Endothelial cell of umbilical vein (primary cell): ENCODE results near the gene RGL4. TPM values are rescaled to one million over a fixed set of nuclear protein-coding genes. Genes with fewer than 3 reads are reported as not detected.

Experiments used
- BruUV-seq: library from RNA; stranded (reverse); fragments of 400-500 nt; replicated peaks from 2 replicates; lab custom pipeline; 2021; lab: Mats Ljungman, UMichigan
- CTCF ChIA-PET: fragments of 300-600, 350-600 bp; sonication (Branson Sonifier 250); formaldehyde crosslinking; loops from one replicate; lab custom pipeline; 2021; ENCODE audit warnings: antibody characterized with exemption, inconsistent platforms; lab: Charles Lee
- POLR2A ChIA-PET: fragments of 300-600, 350-600 bp; sonication (Branson Sonifier 250); formaldehyde crosslinking; loops from one replicate; lab custom pipeline; 2021; ENCODE audit warnings: antibody characterized with exemption, inconsistent platforms; lab: Charles Lee
- DNase-seq: peaks from one replicate; pipeline ENCODE4 v3.0.0-alpha.2; 2011; ENCODE audit warnings: low read depth, low spot score
- FAIRE-seq: peaks from 2 replicates; lab custom pipeline; 2011; peaks lifted over from hg19 to GRCh38; lab: Jason Lieb, UNC
- H2AFZ ChIP-seq: 2 replicates; pipeline ENCODE4 v1.6.0; 2012; ENCODE audit warnings: low read depth, low read length, control low read depth, inconsistent platforms
- H3K27ac ChIP-seq: 2 replicates; pipeline ENCODE4 v1.5.1; 2011; ENCODE audit warnings: low read depth, mild to moderate bottlenecking, control low read depth, low read length, moderate library complexity; ENCODE audit not compliant: insufficient read depth
- H3K27me3 ChIP-seq, 2 experiments: 2 replicates each; pipeline versions ENCODE4 v1.6.0 to v1.6.1; 2011; ENCODE audit warnings: low read length in 2 of 2, mixed read lengths in 1 of 2; ENCODE audit not compliant: control insufficient read depth in 2 of 2, insufficient read depth in 2 of 2
- H3K36me3 ChIP-seq, 2 experiments: 2 replicates in 1 of 2; 3 replicates in 1 of 2; pipeline ENCODE4 v1.5.1; 2011; ENCODE audit warnings: low read length in 2 of 2, mild to moderate bottlenecking in 1 of 2, moderate library complexity in 1 of 2; ENCODE audit not compliant: control insufficient read depth in 2 of 2, insufficient read depth in 2 of 2; ENCODE audit errors: extremely low read depth in 1 of 2
- H3K4me1 ChIP-seq: 3 replicates; pipeline ENCODE4 v1.5.1; 2011; ENCODE audit warnings: mild to moderate bottlenecking, low read length; ENCODE audit not compliant: control insufficient read depth, insufficient read depth; ENCODE audit errors: extremely low read depth
- H3K4me2 ChIP-seq: 2 replicates; pipeline ENCODE4 v1.6.1; 2011; ENCODE audit warnings: low read length, control low read depth, mixed read lengths; ENCODE audit not compliant: insufficient read depth
- H3K4me3 ChIP-seq, 3 experiments: fragments of 200-600 bp in 1 of 3; sonication (generic), shearing (Covaris generic) in 1 of 3; replicated peaks in 1 of 3; 2 replicates each; pipeline ENCODE4 v1.5.1; 2011 to 2016; ENCODE audit warnings: control low read depth in 3 of 3, low read length in 3 of 3, mild to moderate bottlenecking in 2 of 3, inconsistent platforms in 1 of 3, low read depth in 1 of 3, moderate library complexity in 1 of 3; ENCODE audit not compliant: insufficient read depth in 1 of 3
- H3K79me2 ChIP-seq: 2 replicates; pipeline ENCODE4 v1.6.0; 2012; ENCODE audit warnings: low read length, inconsistent platforms; ENCODE audit not compliant: control insufficient read depth, insufficient read depth
- H3K9ac ChIP-seq: replicated peaks from 2 replicates; pipeline ENCODE3; 2011; ENCODE audit warnings: low read length, control low read depth; ENCODE audit not compliant: insufficient read depth; ENCODE audit errors: extremely low read depth
- H3K9me1 ChIP-seq: replicated peaks from 3 replicates; pipeline ENCODE4 v1.6.0; 2011; ENCODE audit warnings: mild to moderate bottlenecking, low read length; ENCODE audit not compliant: control insufficient read depth, insufficient read depth; ENCODE audit errors: extremely low read depth
- H3K9me3 ChIP-seq: replicated peaks from 2 replicates; pipeline ENCODE4 v1.5.1; 2012; ENCODE audit warnings: low read length, inconsistent platforms; ENCODE audit not compliant: control insufficient read depth, insufficient read depth
- H4K20me1 ChIP-seq: replicated peaks from 2 replicates; pipeline ENCODE3; 2011; ENCODE audit warnings: mild to moderate bottlenecking, low read length; ENCODE audit not compliant: control insufficient read depth, insufficient read depth; ENCODE audit errors: extremely low read depth
- CTCF ChIP-seq, 2 donors: IDR thresholded peaks; 1 replicate in 1 of 2; 2 replicates in 1 of 2; pipeline ENCODE4 v1.5.1; 2011; ENCODE audit warnings: low read length in 2 of 2, mild to moderate bottlenecking in 2 of 2, moderate library complexity in 2 of 2, control low read depth in 1 of 2, inconsistent platforms in 1 of 2, low read depth in 1 of 2; ENCODE audit not compliant: insufficient read depth in 1 of 2; ENCODE audit errors: extremely low read depth in 1 of 2
- EZH2 ChIP-seq: IDR thresholded peaks from 2 replicates; pipeline ENCODE4 v1.6.1; 2012; ENCODE audit warnings: borderline replicate concordance, low read depth, mild to moderate bottlenecking, moderate library complexity, low read length, inconsistent platforms; ENCODE audit not compliant: severe bottlenecking
- FOS ChIP-seq: IDR thresholded peaks from 2 replicates; pipeline ENCODE4 v1.6.1; 2011; ENCODE audit warnings: mild to moderate bottlenecking, low read length, moderate library complexity, borderline replicate concordance; ENCODE audit not compliant: insufficient read depth
- GATA2 ChIP-seq: IDR thresholded peaks from 2 replicates; pipeline ENCODE4 v1.7.0; 2011; ENCODE audit warnings: low read depth, mild to moderate bottlenecking, moderate library complexity, mixed read lengths, low read length; ENCODE audit not compliant: insufficient read length, insufficient read depth
- JUN ChIP-seq: IDR thresholded peaks from 2 replicates; pipeline ENCODE4 v1.6.1; 2011; ENCODE audit warnings: borderline replicate concordance, low read depth; ENCODE audit not compliant: insufficient read length, insufficient read depth
- MAX ChIP-seq: IDR thresholded peaks from 2 replicates; pipeline ENCODE4 v1.6.1; 2011; ENCODE audit not compliant: insufficient read depth, insufficient read length
- MYC ChIP-seq: IDR thresholded peaks from one replicate; pipeline ENCODE4 v1.6.1; 2011; ENCODE audit warnings: mild to moderate bottlenecking, low read depth, low read length
- POLR2A ChIP-seq: IDR thresholded peaks from 2 replicates; pipeline ENCODE4 v1.6.1; 2012; ENCODE audit warnings: low read depth, mild to moderate bottlenecking, control low read depth, low read length
- POLR2AphosphoS5 ChIP-seq: IDR thresholded peaks from 2 replicates; pipeline ENCODE4 v1.6.1; 2012; ENCODE audit warnings: low read depth, mild to moderate bottlenecking, control low read depth, low read length, moderate library complexity; ENCODE audit not compliant: insufficient read depth
- dilution Hi-C: fragments of 300-500 bp; cut with MboI; formaldehyde crosslinking; loops from one replicate; pipeline ENCODE4 v1.15.0; 2019; ENCODE audit warnings: low sequenced_read_pairs; ENCODE audit not compliant: extremely low pct_ligation_motif_present
- intact Hi-C: fragments of 100-400 bp; cut with micrococcal nuclease; formaldehyde crosslinking; loops from one replicate; pipeline ENCODE4 v1.10.0; 2022
- polyA plus RNA-seq, 4 experiments: library from polyadenylated mRNA; depleted of rRNA in 3 of 4; stranded (reverse) in 3 of 4; unstranded in 1 of 4; fragments of >200 nt; gene quantifications; 2 replicates each; pipeline versions ENCODE4 v1.2.1 to v1.2.3, GENCODE V29; 2011 to 2012; ENCODE audit warnings: missing spikeins in 1 of 4
- total RNA-seq: library from RNA; stranded (reverse); gene quantifications from 2 replicates; pipeline ENCODE4 v1.2.3, GENCODE V29; 2021

The RGL4 gene
- total and polyA plus RNA-seq, 2 donors (not counting 3 experiments of a cell fraction or from before 2014, with no cell fraction given), result not detected

- DNase-seq (no peak), FAIRE-seq (no peak)
- H4K20me1 ChIP-seq, result no peaks in the 10 kb centered on the region
- peaks cover 16% of the 10 kb centered on the region for H3K79me2 ChIP-seq
- H3K9me1 ChIP-seq, result no peaks in the 10 kb centered on the region
- BruUV-seq, result no TSS peak
- ChIA-PET CTCF (no interaction called here), POLR2A (no interaction called here)
- peaks cover 24 to 27% of the 10 kb centered on the region in 2 experiments for H3K36me3 ChIP-seq
- no peak overlapping the region for H3K4me3 ChIP-seq
- dilution Hi-C loops, result no loop called here
- H3K9me3 ChIP-seq, result no peaks in the 10 kb centered on the region
- H3K27ac ChIP-seq, result no peak overlapping the region
- intact Hi-C loops, result no loop called here
- H3K4me1 ChIP-seq, result no peaks in the 10 kb centered on the region
- H3K9ac ChIP-seq, result no peak overlapping the region
- no peaks in the 10 kb centered on the region for H3K27me3 ChIP-seq
- no peak overlapping the region for H2AFZ ChIP-seq
- H3K4me2 ChIP-seq, result no peak overlapping the region
- TF ChIP-seq POLR2AphosphoS5 (no peak), MYC (no peak), POLR2A (no peak), MAX (no peak), FOS (no peak), JUN (no peak), EZH2 (no peak), CTCF (IDR thresholded peaks at IDR 0.05; ENCODE audit: extremely low read depth in 1 of 2, insufficient read depth in 1 of 2, low read depth in 1 of 2, low read length in 2 of 2) (no peak), GATA2 (no peak)
Measured at GRCh38 chr22:23704062-23704461, 13.2 kb downstream of the RGL4 start.
